Stimulated activated naive B cell treated with anti-CD40 and anti-IgM and Interleukin-4, amounts not matched to agents 10 μg/mL and 1 μg/mL and 100 μg/mL, for 72 hours (primary cell): ENCODE results near the gene MARCHF10.
A peak's percentile ranks its signal among the peaks of the same experiment; 100 is the strongest.

ENCODE experiments used
- ATAC-seq, 2 donors: fragments of 150-1000 bp; cut with Tn5 transposase; replicated peaks; 2 replicates each; pipeline ENCODE4 v1.10.0; 2021; ENCODE audit warnings: moderate library complexity in 1 of 2
- DNase-seq: peaks from one replicate; pipeline ENCODE4 v3.0.0; 2021
- H3K27ac Mint-ChIP-seq: one replicate; pipeline ENCODE4 v1.8.0; 2022; ENCODE audit warnings: mild to moderate bottlenecking, mixed read lengths
- H3K27me3 Mint-ChIP-seq, 2 donors: one replicate each; pipeline ENCODE4 v1.8.0; 2022; ENCODE audit warnings: mixed read lengths in 2 of 2
- H3K36me3 Mint-ChIP-seq, 2 donors: one replicate each; pipeline ENCODE4 v1.8.0; 2022; ENCODE audit warnings: mixed read lengths in 2 of 2, mild to moderate bottlenecking in 1 of 2
- H3K4me1 Mint-ChIP-seq, 2 donors: one replicate each; pipeline ENCODE4 v1.8.0; 2022; ENCODE audit warnings: mixed read lengths in 2 of 2, mild to moderate bottlenecking in 1 of 2
- H3K4me3 Mint-ChIP-seq, 2 donors: one replicate each; pipeline ENCODE4 v1.8.0; 2022; ENCODE audit warnings: mild to moderate bottlenecking in 2 of 2, mixed read lengths in 2 of 2, moderate library complexity in 1 of 2
- H3K9me3 Mint-ChIP-seq, 2 donors: one replicate each; pipeline ENCODE4 v1.8.0; 2022; ENCODE audit warnings: mixed read lengths in 2 of 2, mild to moderate bottlenecking in 1 of 2

The MARCHF10 gene

GRCh38 chr17:62805234-62805633 lies 2.9 kb downstream of the MARCHF10 start:
- no peaks in the 10 kb centered on the region for H3K36me3 Mint-ChIP-seq
- peaks cover 10 to 20% of the 10 kb centered on the region in 2 donors for H3K4me1 Mint-ChIP-seq
- no peaks in the 10 kb centered on the region for H3K9me3 Mint-ChIP-seq
- no peak overlapping the region for H3K27ac Mint-ChIP-seq
- no peak for ATAC-seq
- no peak overlapping the region for H3K4me3 Mint-ChIP-seq
- DNase-seq, result no peak
- H3K27me3 Mint-ChIP-seq, result peaks cover 21 to 29% of the 10 kb centered on the region in 2 donors

DNA sequence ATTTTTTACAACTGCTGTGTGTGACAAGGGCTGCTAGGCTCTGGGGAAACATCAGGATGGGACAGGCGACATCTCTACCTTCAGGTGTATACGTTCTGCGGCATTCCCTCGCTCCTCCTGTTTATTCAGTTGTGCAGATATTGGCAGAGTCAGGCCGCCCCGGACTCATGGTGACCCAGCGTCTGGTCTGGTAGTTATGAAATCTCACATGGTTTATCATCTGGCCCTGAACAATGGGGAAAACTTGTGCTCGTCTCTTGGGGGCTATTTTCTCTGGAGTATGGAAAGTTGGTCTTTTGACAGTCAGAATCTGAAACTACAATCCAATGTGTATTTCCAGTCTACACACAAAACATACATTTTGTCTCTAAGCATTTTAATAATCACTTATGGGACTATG lies 3.3 kb downstream of the MARCHF10 start:
- ATAC-seq (no peak), DNase-seq (no peak)
- Mint-ChIP-seq H3K9me3 (no peaks in the 10 kb centered on the region), H3K4me3 (no peak overlapping the region), H3K27me3 (peaks cover 21 to 29% of the 10 kb centered on the region in 2 donors), H3K36me3 (no peaks in the 10 kb centered on the region), H3K4me1 (peaks cover 10 to 20% of the 10 kb centered on the region in 2 donors), H3K27ac (no peak overlapping the region)

GRCh38 chr17:62804025-62804424 lies 4.1 kb downstream of the MARCHF10 start:
- Mint-ChIP-seq H3K4me3 (no peak overlapping the region), H3K4me1 (peaks cover 7 to 20% of the 10 kb centered on the region in 2 donors), H3K9me3 (no peaks in the 10 kb centered on the region), H3K36me3 (no peaks in the 10 kb centered on the region), H3K27me3 (peaks cover 26 to 29% of the 10 kb centered on the region in 2 donors), H3K27ac (no peak overlapping the region)
- no peak for ATAC-seq
- no peak for DNase-seq

GRCh38 chr17:62802561-62803205 lies 5.4 kb downstream of the MARCHF10 start:
- peak in 1 of 2 donors; percentile 38 for ATAC-seq
- Mint-ChIP-seq H3K4me3 (no peak overlapping the region), H3K4me1 (peaks cover 7 to 13% of the 10 kb centered on the region in 2 donors), H3K27me3 (peaks cover 28 to 39% of the 10 kb centered on the region in 2 donors), H3K9me3 (no peaks in the 10 kb centered on the region), H3K27ac (no peak overlapping the region), H3K36me3 (no peaks in the 10 kb centered on the region)
- DNase-seq, result no peak

DNA sequence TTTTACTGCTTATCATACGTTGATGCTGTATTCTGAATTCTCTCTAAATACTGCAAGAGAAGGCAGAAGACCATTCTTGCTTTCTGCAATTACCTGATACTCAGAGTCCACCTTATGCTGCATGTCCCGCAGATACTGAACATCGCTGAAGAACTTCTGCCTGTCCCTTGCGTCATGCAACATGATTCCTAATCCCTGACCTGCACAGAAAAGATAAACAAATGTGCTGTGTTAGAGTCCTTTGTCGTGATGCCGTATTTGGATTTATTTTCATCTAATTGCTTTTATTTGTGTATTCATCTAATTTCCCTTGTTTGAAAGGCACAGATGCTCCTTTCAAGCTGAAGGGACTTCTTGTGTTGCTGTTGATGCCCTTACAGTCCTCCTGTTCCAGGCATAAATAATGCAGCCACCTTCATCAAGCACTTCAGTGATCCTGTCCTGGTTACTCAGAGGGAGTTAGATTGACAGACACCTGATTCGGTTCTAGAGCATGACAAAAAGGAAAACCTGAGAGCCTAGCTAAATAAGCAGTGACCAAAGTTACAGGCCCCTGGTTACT lies 6.5 kb downstream of the MARCHF10 start:
- no peaks in the 10 kb centered on the region for H3K9me3 Mint-ChIP-seq
- no peak overlapping the region for H3K4me3 Mint-ChIP-seq
- H3K27me3 Mint-ChIP-seq, result peaks cover 20 to 29% of the 10 kb centered on the region in 2 donors
- no peaks in the 10 kb centered on the region for H3K36me3 Mint-ChIP-seq
- H3K4me1 Mint-ChIP-seq, result peaks cover 7 to 9% of the 10 kb centered on the region in 2 donors
- DNase-seq (no peak), ATAC-seq (no peak)
- H3K27ac Mint-ChIP-seq, result no peak overlapping the region

GRCh38 chr17:62800585-62800984 lies 7.5 kb downstream of the MARCHF10 start:
- no peaks in the 10 kb centered on the region for H3K9me3 Mint-ChIP-seq
- no peak for ATAC-seq
- H3K4me3 Mint-ChIP-seq, result no peak overlapping the region
- no peaks in the 10 kb centered on the region for H3K36me3 Mint-ChIP-seq
- peaks cover 7 to 9% of the 10 kb centered on the region in 2 donors for H3K4me1 Mint-ChIP-seq
- no peak for DNase-seq
- peaks cover 13 to 23% of the 10 kb centered on the region in 2 donors for H3K27me3 Mint-ChIP-seq
- no peak overlapping the region for H3K27ac Mint-ChIP-seq

DNA sequence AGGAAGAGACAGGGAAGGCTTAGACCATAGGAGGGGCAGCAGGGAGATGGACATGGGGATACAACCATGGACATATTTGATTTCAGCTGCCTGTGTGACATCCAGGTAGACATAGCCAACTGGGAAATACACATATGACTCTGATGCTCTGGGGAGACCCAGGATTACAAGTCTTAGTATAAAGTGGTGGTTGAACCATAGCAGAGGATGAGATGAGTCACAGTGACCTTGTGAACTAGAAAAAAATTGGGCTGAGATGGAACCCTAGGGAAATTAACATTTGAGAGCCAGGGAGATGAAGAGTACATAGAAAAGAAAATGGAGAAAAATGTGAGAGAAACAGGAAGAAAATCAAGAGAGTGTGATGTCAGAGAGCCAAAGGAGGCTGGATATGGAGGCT lies 10.2 kb downstream of the MARCHF10 start:
- H3K27ac Mint-ChIP-seq, result no peak overlapping the region
- H3K4me3 Mint-ChIP-seq, result no peak overlapping the region
- H3K9me3 Mint-ChIP-seq, result peaks cover 2 to 9% of the 10 kb centered on the region in 2 donors
- ATAC-seq (peak; percentile 44 to 59), DNase-seq (no peak)
- H3K4me1 Mint-ChIP-seq, result peaks cover 19 to 21% of the 10 kb centered on the region in 2 donors
- peaks cover 11 to 23% of the 10 kb centered on the region in 2 donors for H3K27me3 Mint-ChIP-seq
- H3K36me3 Mint-ChIP-seq, result peaks cover 0 to 5% of the 10 kb centered on the region in 2 donors

DNA sequence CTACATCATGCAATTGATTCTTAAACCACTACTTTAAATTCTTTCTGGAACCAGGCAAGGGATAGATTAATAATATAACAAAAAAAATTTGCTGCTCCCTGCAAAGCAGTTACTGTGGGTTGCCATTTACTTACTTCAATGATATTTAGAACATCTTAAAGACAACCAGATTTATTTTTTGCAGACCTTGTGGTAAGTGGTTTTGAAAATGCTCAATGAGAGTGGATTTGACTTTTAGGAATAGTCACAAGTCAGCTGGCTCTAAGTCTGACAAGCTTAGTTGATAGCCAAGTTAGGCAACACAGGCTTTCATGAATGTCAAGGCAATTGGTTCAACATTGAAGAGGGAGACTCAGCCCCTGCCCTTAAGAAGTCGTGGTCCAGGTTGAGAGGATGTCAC lies 11.8 kb downstream of the MARCHF10 start:
- Mint-ChIP-seq H3K4me3 (no peak overlapping the region), H3K27ac (no peak overlapping the region), H3K9me3 (peaks cover 3 to 9% of the 10 kb centered on the region in 2 donors), H3K36me3 (peaks cover 0 to 5% of the 10 kb centered on the region in 2 donors), H3K27me3 (peaks cover 6 to 18% of the 10 kb centered on the region in 2 donors), H3K4me1 (peaks cover 11 to 14% of the 10 kb centered on the region in 2 donors)
- DNase-seq (no peak), ATAC-seq (no peak)

GRCh38 chr17:62794666-62794971 lies 13.5 kb downstream of the MARCHF10 start:
- H3K4me1 Mint-ChIP-seq, result peaks cover 11 to 14% of the 10 kb centered on the region in 2 donors
- peak overlapping the region; percentile 52 for H3K27ac Mint-ChIP-seq
- peak; percentile 74 to 77 for ATAC-seq
- H3K36me3 Mint-ChIP-seq, result peaks cover 0 to 5% of the 10 kb centered on the region in 2 donors
- DNase-seq, result no peak
- peaks cover 6 to 18% of the 10 kb centered on the region in 2 donors for H3K27me3 Mint-ChIP-seq
- peaks cover 3 to 9% of the 10 kb centered on the region in 2 donors for H3K9me3 Mint-ChIP-seq
- H3K4me3 Mint-ChIP-seq, result peak overlapping the region; percentile 46 to 50

DNA sequence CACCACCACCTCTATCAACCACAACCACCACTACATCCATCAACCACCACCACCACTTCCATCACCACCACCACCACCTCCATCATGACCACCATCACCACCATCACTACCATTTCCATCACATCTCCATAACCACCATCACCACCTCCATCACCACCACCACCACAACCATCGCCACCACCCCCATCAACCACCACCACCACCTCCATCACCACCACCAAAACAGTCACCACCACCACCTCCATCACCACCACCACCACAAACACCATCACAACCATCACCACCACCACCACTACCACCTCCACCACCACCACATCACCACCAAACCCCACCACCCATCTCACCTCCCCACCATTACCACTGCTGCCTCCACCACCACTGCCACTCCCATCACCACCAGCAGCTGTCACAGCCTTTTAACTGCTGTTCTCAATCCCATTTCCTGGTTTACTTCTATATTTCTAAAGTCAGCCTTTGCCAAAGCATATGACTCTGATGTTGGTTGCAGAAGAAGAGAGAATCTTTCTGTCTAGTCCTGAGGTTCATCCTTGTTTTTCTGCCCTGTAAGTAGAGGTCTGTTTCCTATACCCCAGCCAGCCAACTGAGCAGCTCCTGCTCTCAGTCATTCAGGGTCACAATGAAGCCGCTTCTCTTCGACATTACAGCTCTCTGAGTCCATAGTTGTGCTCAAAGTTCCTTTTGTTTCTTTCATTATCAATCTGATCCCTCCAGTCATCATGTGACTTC lies 14.0 kb downstream of the MARCHF10 start:
- Mint-ChIP-seq H3K27me3 (peaks cover 8 to 14% of the 10 kb centered on the region in 2 donors), H3K27ac (no peak overlapping the region), H3K36me3 (peaks cover 0 to 5% of the 10 kb centered on the region in 2 donors), H3K4me3 (peak overlapping the region; percentile 46 to 50), H3K9me3 (peaks cover 3 to 9% of the 10 kb centered on the region in 2 donors), H3K4me1 (peaks cover 11 to 14% of the 10 kb centered on the region in 2 donors)
- DNase-seq, result no peak
- ATAC-seq, result peak; percentile 50 to 62

DNA sequence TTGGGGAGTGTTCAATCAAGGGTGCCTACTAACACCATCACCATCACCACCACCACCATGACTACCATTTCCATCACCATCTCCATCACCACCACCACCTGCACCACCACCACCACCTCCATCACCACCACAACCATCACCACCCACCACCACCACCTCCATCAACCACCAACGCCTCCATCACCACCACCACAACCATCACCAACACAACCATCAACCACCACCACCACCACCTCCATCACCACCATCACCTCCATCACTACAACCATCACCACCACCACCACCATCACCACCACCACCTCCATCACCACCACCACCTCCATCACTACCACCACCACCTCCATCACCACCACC lies 15.7 kb downstream of the MARCHF10 start:
- peaks cover 3 to 9% of the 10 kb centered on the region in 2 donors for H3K9me3 Mint-ChIP-seq

DNA sequence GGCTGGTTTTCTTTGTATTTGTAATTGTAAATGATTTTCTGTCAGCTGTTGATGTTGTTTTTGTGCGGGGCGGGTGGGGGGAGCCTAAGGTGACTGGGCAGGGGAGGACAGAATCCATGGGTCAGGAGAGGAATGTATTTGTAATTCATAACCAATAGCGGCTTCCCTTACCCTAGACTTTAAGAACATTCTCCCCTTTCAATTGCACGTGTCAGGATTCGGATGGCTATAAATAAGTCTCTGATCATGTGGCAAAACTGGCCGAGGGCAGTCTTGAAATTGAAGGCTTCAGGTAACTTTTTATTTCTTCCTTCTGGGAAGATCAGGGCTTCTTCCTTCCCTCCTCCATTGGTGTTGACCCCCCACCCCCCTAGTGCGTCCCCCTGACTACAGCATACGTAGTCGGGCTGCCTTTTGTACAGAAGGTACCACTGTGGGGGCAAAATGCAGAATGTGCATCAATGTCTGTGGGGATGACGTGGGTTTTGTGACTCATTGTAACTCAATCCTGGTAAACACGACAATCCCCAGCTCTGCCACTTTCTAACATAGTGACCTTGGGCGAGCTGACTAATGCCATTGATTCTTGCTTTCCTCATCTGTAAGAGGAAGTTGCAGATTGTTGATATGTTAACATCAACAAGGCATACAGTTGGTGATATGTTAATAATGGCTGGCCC lies 16.2 kb downstream of the MARCHF10 start:
- Mint-ChIP-seq H3K4me3 (no peak overlapping the region), H3K27ac (no peak overlapping the region), H3K4me1 (peaks cover 11 to 14% of the 10 kb centered on the region in 2 donors), H3K36me3 (peaks cover 0 to 5% of the 10 kb centered on the region in 2 donors), H3K9me3 (peaks cover 3 to 9% of the 10 kb centered on the region in 2 donors), H3K27me3 (peaks cover 0 to 9% of the 10 kb centered on the region in 2 donors)
- ATAC-seq (no peak), DNase-seq (no peak)

More for the DNA sequence above, 15.7 kb downstream of the MARCHF10 start:
- Mint-ChIP-seq H3K4me3 (no peak overlapping the region), H3K4me1 (peaks cover 11 to 14% of the 10 kb centered on the region in 2 donors), H3K36me3 (peaks cover 0 to 5% of the 10 kb centered on the region in 2 donors), H3K27ac (no peak overlapping the region), H3K27me3 (peaks cover 0 to 9% of the 10 kb centered on the region in 2 donors)
- DNase-seq (no peak), ATAC-seq (no peak)

DNA sequence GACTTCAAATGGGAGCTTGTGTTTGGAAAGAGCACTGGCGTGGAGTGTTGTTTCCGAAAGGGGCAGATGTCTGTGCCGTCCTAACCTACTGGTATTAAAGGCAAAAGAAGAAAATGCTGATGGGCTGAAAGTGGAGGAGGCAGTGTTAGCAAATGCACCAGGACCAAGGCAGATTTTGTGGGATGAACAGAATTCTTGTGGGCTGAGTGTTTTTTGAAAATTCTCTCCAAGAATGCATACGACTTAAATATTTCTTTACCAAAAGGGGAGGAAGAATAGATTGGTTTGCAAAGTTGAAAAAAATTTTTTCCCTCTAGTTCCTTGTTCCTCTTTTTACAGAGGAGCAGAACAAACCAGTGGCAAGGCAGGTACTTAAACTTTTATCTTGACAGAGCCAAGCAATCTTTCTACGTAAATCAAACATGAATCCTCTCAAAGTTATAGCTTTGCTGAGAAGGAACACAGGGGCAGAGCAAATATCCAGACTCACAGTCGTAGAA lies 16.8 kb downstream of the MARCHF10 start:
- ATAC-seq, result no peak
- H3K4me3 Mint-ChIP-seq, result no peak overlapping the region
- no peak for DNase-seq
- H3K27me3 Mint-ChIP-seq, result peaks cover 0 to 9% of the 10 kb centered on the region in 2 donors
- no peak overlapping the region for H3K27ac Mint-ChIP-seq
- H3K9me3 Mint-ChIP-seq, result peaks cover 3 to 9% of the 10 kb centered on the region in 2 donors
- H3K36me3 Mint-ChIP-seq, result peaks cover 0 to 5% of the 10 kb centered on the region in 2 donors
- H3K4me1 Mint-ChIP-seq, result peaks cover 11 to 14% of the 10 kb centered on the region in 2 donors

- H3K27ac Mint-ChIP-seq, result no peak overlapping the region
- H3K4me3 Mint-ChIP-seq, result no peak overlapping the region
- peaks cover 11 to 14% of the 10 kb centered on the region in 2 donors for H3K4me1 Mint-ChIP-seq
- peaks cover 3 to 9% of the 10 kb centered on the region in 2 donors for H3K9me3 Mint-ChIP-seq
- H3K36me3 Mint-ChIP-seq, result peaks cover 0 to 7% of the 10 kb centered on the region in 2 donors
- peaks cover 0 to 9% of the 10 kb centered on the region in 2 donors for H3K27me3 Mint-ChIP-seq
- DNase-seq (no peak), ATAC-seq (no peak)
These were observed 17.5 kb downstream of the MARCHF10 start for GRCh38 chr17:62790564-62790986.
